GM04503 (cell line): ENCODE data around the gene ETF1.
"Not testable (repeated sequence)": the region's sequence is repeated elsewhere in the genome, so short reads cannot be mapped to it uniquely, and the experiment has no call there.

Experiments
- DNase-seq: peaks from one replicate; pipeline ENCODE4 v3.0.0-alpha.2; 2012; ENCODE audit warnings: low read depth

ETF1 gene

GRCh38 chr5:138490648-138491283 is 52.3 kb downstream of the ETF1 start:
- DNase-seq: no peak

GRCh38 chr5:138489683-138490061 is 53.4 kb downstream of the ETF1 start:
- no peak for DNase-seq

- no peak for DNase-seq
Observed at GRCh38 chr5:138488481-138488945, 54.5 kb downstream of the ETF1 start.

GRCh38 chr5:138482638-138483037 is 60.4 kb downstream of the ETF1 start:
- no peak for DNase-seq

- no peak for DNase-seq
Observed at GRCh38 chr5:138476918-138477317, 66.1 kb downstream of the ETF1 start.

GRCh38 chr5:138473151-138473550 is 69.9 kb downstream of the ETF1 start:
- DNase-seq: not testable (repeated sequence)

GRCh38 chr5:138472353-138472752 is 70.7 kb downstream of the ETF1 start:
- no peak for DNase-seq

- no peak for DNase-seq
Observed at GRCh38 chr5:138471052-138471361, 72.0 kb downstream of the ETF1 start.

- no peak for DNase-seq
Observed at GRCh38 chr5:138470322-138471051, 72.5 kb downstream of the ETF1 start.

- no peak for DNase-seq
Observed at GRCh38 chr5:138469540-138470321, 73.3 kb downstream of the ETF1 start.

- no peak for DNase-seq
Observed at GRCh38 chr5:138468966-138469539, 74.0 kb downstream of the ETF1 start.

GRCh38 chr5:138468133-138468965 is 74.7 kb downstream of the ETF1 start:
- DNase-seq: no peak

GRCh38 chr5:138467711-138468132 is 75.3 kb downstream of the ETF1 start:
- no peak for DNase-seq

GRCh38 chr5:138466900-138467710 is 75.9 kb downstream of the ETF1 start:
- no peak for DNase-seq

GRCh38 chr5:138466125-138466899 is 76.7 kb downstream of the ETF1 start:
- no peak for DNase-seq

- DNase-seq: no peak
Observed at GRCh38 chr5:138465261-138466124, 77.5 kb downstream of the ETF1 start, which contains the start of gene EGR1. Gene EGR1 (plus strand): TSS chr5:138465479. CDS start chr5:138465762, 283 bp downstream.

- peak; percentile 90 for DNase-seq
Observed at GRCh38 chr5:138464388-138465260, 78.4 kb downstream of the ETF1 start.

GRCh38 chr5:138464008-138464387 is 79.0 kb downstream of the ETF1 start:
- DNase-seq: no peak
